Common myeloid progenitor, CD34-positive (primary cell): Measurements from ENCODE around the gene SPACA9.

Experiments
- CTCF ChIA-PET: fragments of 350-600 bp; sonication (Branson Sonifier 250); formaldehyde crosslinking; loops from one replicate; lab custom pipeline; 2021; ENCODE audit warnings: antibody characterized with exemption; lab: Charles Lee
- POLR2A ChIA-PET: fragments of 350-600 bp; sonication (Branson Sonifier 250); formaldehyde crosslinking; loops from one replicate; lab custom pipeline; 2021; ENCODE audit warnings: antibody characterized with exemption; lab: Charles Lee
- DNase-seq, 3 donors: peaks; one replicate each; pipeline versions ENCODE4 v3.0.0 to v3.0.0-alpha.2; 2013
- H3K27ac ChIP-seq, 2 experiments: 1 replicate in 1 of 2; 2 replicates in 1 of 2; pipeline ENCODE4 v1.7.0; 2013; ENCODE audit warnings: inconsistent platforms in 2 of 2, low read length in 2 of 2, mild to moderate bottlenecking in 2 of 2, low read depth in 1 of 2, moderate library complexity in 1 of 2; ENCODE audit not compliant: severe bottlenecking in 2 of 2, insufficient read depth in 1 of 2, poor library complexity in 1 of 2
- H3K27me3 ChIP-seq, 5 experiments: replicated peaks in 2 of 5; 1 replicate in 3 of 5; 2 replicates in 2 of 5; pipeline versions ENCODE4 v1.6.1 to v1.7.0; 2013; ENCODE audit warnings: low read length in 4 of 5, mild to moderate bottlenecking in 2 of 5, moderate library complexity in 2 of 5, inconsistent platforms in 1 of 5; ENCODE audit not compliant: insufficient read depth in 5 of 5, control insufficient read depth in 4 of 5
- H3K36me3 ChIP-seq, 4 experiments: 1 replicate in 2 of 4; 2 replicates in 2 of 4; pipeline versions ENCODE4 v1.6.1 to v1.7.0; 2013; ENCODE audit warnings: low read length in 3 of 4, control low read depth in 1 of 4, mild to moderate bottlenecking in 1 of 4; ENCODE audit not compliant: control insufficient read depth in 4 of 4, insufficient read depth in 4 of 4
- H3K4me1 ChIP-seq, 4 experiments: 1 replicate in 3 of 4; 2 replicates in 1 of 4; pipeline versions ENCODE4 v1.6.1 to v1.7.1; 2013; ENCODE audit warnings: low read length in 3 of 4, mild to moderate bottlenecking in 3 of 4, control low read depth in 1 of 4, inconsistent platforms in 1 of 4, moderate library complexity in 1 of 4; ENCODE audit not compliant: control insufficient read depth in 4 of 4, insufficient read depth in 4 of 4; ENCODE audit errors: control extremely low read depth in 1 of 4
- H3K4me3 ChIP-seq, 7 experiments: 1 replicate in 4 of 7; 2 replicates in 3 of 7; pipeline versions ENCODE4 v1.5.1 to v1.7.0; 2013; ENCODE audit warnings: mild to moderate bottlenecking in 7 of 7, low read length in 6 of 7, moderate library complexity in 6 of 7, inconsistent platforms in 2 of 7, low read depth in 2 of 7, control low read depth in 1 of 7; ENCODE audit not compliant: insufficient read depth in 4 of 7, control insufficient read depth in 1 of 7; ENCODE audit errors: extremely low read depth in 1 of 7
- H3K9me3 ChIP-seq, 5 experiments: 1 replicate in 4 of 5; 2 replicates in 1 of 5; pipeline versions ENCODE4 v1.6.1 to v1.7.1; 2013; ENCODE audit warnings: low read length in 4 of 5, mild to moderate bottlenecking in 2 of 5, inconsistent platforms in 1 of 5, low read depth in 1 of 5, moderate library complexity in 1 of 5; ENCODE audit not compliant: control insufficient read depth in 4 of 5, insufficient read depth in 2 of 5; ENCODE audit errors: control extremely low read depth in 1 of 5
- WGBS: methylation state at CpG from one replicate; pipeline ENCODE4 v1.1.5; 2013; ENCODE audit not compliant: insufficient coverage; 5-methylcytosine and 5-hydroxymethylcytosine counted together

Gene SPACA9

GRCh38 chr9:132901858-132902831 lies 23.4 kb downstream of the SPACA9 start:
- DNase-seq: peak; percentile 87 to 95 (median 92)
- ChIA-PET CTCF (interaction anchor here (0.8 to 2.6 kb wide), 33 partner anchors 8 to 488 kb away, joined by 3 to 11 read pairs (median 4); partner anchors contain the start of gene SPACA9), POLR2A (interaction anchor here (0.6 kb wide), 2 partner anchors 94 to 504 kb away, joined by 3 read pairs; no protein-coding TSS in a partner anchor)
- peaks cover 14 to 82% (median 61%) of the 10 kb centered on the region in 4 experiments for H3K36me3 ChIP-seq
- H3K4me3 ChIP-seq: no peak overlapping the region
- no peak overlapping the region for H3K27ac ChIP-seq
- no peaks in the 10 kb centered on the region for H3K27me3 ChIP-seq
- H3K4me1 ChIP-seq: no peaks in the 10 kb centered on the region
- WGBS: 50% methylated on average over 8 of the region's 11 CpGs
- no peaks in the 10 kb centered on the region for H3K9me3 ChIP-seq

- ChIA-PET POLR2A (interaction anchor here (0.6 kb wide), 1 partner anchor 23 kb away, joined by 3 read pairs; no protein-coding TSS in a partner anchor), CTCF (interaction anchor here (0.8 to 2.6 kb wide), 9 partner anchors 10 to 489 kb away, joined by 3 to 8 read pairs (median 4); partner anchors contain the start of genes DDX31 and GTF3C4)
- H3K27ac ChIP-seq: no peak overlapping the region
- no peak overlapping the region for H3K4me3 ChIP-seq
- no peaks in the 10 kb centered on the region for H3K4me1 ChIP-seq
- no peaks in the 10 kb centered on the region for H3K27me3 ChIP-seq
- 98% methylated on average over 12 of the region's 13 CpGs for WGBS
- no peak for DNase-seq
- H3K36me3 ChIP-seq: peaks cover 9 to 69% (median 55%) of the 10 kb centered on the region in 4 experiments
- H3K9me3 ChIP-seq: no peaks in the 10 kb centered on the region
Observed at GRCh38 chr9:132903574-132904492, 25.1 kb downstream of the SPACA9 start.

GRCh38 chr9:132905726-132906125 lies 27.0 kb downstream of the SPACA9 start:
- Histone ChIP-seq H3K9me3 (no peaks in the 10 kb centered on the region), H3K4me1 (no peaks in the 10 kb centered on the region), H3K36me3 (peaks cover 9 to 68% (median 58%) of the 10 kb centered on the region in 4 experiments), H3K27ac (no peak overlapping the region), H3K4me3 (no peak overlapping the region), H3K27me3 (no peaks in the 10 kb centered on the region)
- POLR2A ChIA-PET: no interaction called here
- CTCF ChIA-PET: interaction anchor here (1.3 to 2.6 kb wide), 2 partner anchors 11 to 25 kb away, joined by 3 to 8 read pairs; no protein-coding TSS in a partner anchor
- WGBS: 93% methylated on average over 12 of the region's 12 CpGs
- DNase-seq: no peak

GRCh38 chr9:132908635-132909034 lies 29.9 kb downstream of the SPACA9 start:
- CTCF ChIA-PET: interaction anchor here (1.2 to 3.6 kb wide), 3 partner anchors 8 to 150 kb away, joined by 3 to 13 read pairs (median 5); no protein-coding TSS in a partner anchor
- no peaks in the 10 kb centered on the region for H3K4me1 ChIP-seq
- H3K27ac ChIP-seq: no peak overlapping the region
- 100% methylated on average over 3 of the region's 7 CpGs for WGBS
- H3K4me3 ChIP-seq: no peak overlapping the region
- peaks cover 15 to 63% (median 53%) of the 10 kb centered on the region in 4 experiments for H3K36me3 ChIP-seq
- POLR2A ChIA-PET: interaction anchor here (0.6 to 0.7 kb wide), 2 partner anchors 31 to 1555 kb away, joined by 4 to 6 read pairs; no protein-coding TSS in a partner anchor
- no peak for DNase-seq
- no peaks in the 10 kb centered on the region for H3K9me3 ChIP-seq
- H3K27me3 ChIP-seq: no peaks in the 10 kb centered on the region

- Histone ChIP-seq H3K4me1 (no peaks in the 10 kb centered on the region), H3K36me3 (peaks cover 13 to 56% (median 46%) of the 10 kb centered on the region in 4 experiments), H3K27me3 (no peaks in the 10 kb centered on the region), H3K9me3 (no peaks in the 10 kb centered on the region), H3K4me3 (no peak overlapping the region), H3K27ac (no peak overlapping the region)
- WGBS: 90% methylated on average over 2 of the region's 2 CpGs
- ChIA-PET POLR2A (no interaction called here), CTCF (interaction anchor here (3.6 kb wide), 1 partner anchor 9 kb away, joined by 13 read pairs; no protein-coding TSS in a partner anchor)
- no peak for DNase-seq
Observed at GRCh38 chr9:132909311-132909710, 30.6 kb downstream of the SPACA9 start.

DNA sequence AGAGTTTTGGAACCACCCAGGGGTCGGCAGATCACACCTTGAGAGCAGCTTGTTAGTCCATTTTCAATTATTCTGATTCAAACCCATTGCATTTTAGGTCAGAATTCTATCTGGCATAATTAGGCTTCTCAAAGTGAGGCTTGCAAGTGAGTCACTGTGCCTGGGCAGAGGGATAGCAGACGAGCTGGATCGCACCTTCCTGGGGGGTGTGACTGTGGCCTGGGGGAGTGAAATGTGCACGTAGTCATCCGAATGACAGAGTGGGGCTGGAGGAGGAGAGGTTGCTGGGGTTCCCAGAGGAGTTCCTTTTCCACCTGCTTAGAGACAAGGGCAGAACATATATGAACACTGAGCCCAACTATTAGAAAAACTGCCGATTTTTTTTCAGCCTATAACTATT lies 31.7 kb downstream of the SPACA9 start:
- Histone ChIP-seq H3K9me3 (no peaks in the 10 kb centered on the region), H3K4me3 (no peak overlapping the region), H3K27me3 (no peaks in the 10 kb centered on the region), H3K36me3 (peaks cover 7 to 54% (median 45%) of the 10 kb centered on the region in 4 experiments), H3K4me1 (no peaks in the 10 kb centered on the region), H3K27ac (no peak overlapping the region)
- 100% methylated on average over 2 of the region's 6 CpGs for WGBS
- ChIA-PET POLR2A (no interaction called here), CTCF (interaction anchor here (0.7 to 3.6 kb wide), 3 partner anchors 8 to 24 kb away, joined by 3 to 13 read pairs (median 4); no protein-coding TSS in a partner anchor)
- DNase-seq: no peak
